ENCODE measurements around the gene SMIM10L2A.

SMIM10L2A gene

GRCh38 chrX:135421932-135422809 is at the start of gene SMIM10L2A:
TSS of gene SMIM10L2A (plus strand) at chrX:135421944. CDS start at chrX:135422132, 188 bp downstream.
- Histone ChIP-seq H3K27ac (no peak within 1 kb of the TSS), H3K4me3 (ENCODE audit: low read depth, low read length) (peak within 1 kb of the TSS; percentile 35), H3K36me3 (no peaks in the 10 kb centered on the region), H3K9me3 (ENCODE audit: severe bottlenecking) (no peaks in the 10 kb centered on the region), H3K27me3 (ENCODE audit: insufficient read depth, low read depth, severe bottlenecking) (no peaks in the 10 kb centered on the region)
- no peak for TF ChIP-seq CTCF (IDR thresholded peaks at IDR 0.05; ENCODE audit: low read depth, low read length)
- no peak for DNase-seq

- Histone ChIP-seq H3K4me3 (ENCODE audit: low read depth, low read length) (no peak overlapping the region), H3K9me3 (ENCODE audit: severe bottlenecking) (no peaks in the 10 kb centered on the region), H3K36me3 (no peaks in the 10 kb centered on the region), H3K27ac (no peak overlapping the region), H3K27me3 (ENCODE audit: insufficient read depth, low read depth, severe bottlenecking) (peaks cover 6% of the 10 kb centered on the region)
- TF ChIP-seq CTCF (IDR thresholded peaks at IDR 0.05; ENCODE audit: low read depth, low read length) = no peak
- DNase-seq = no peak
Measured at GRCh38 chrX:135373357-135373756, 48.4 kb upstream of the SMIM10L2A start.

GRCh38 chrX:135382260-135382659 is 39.5 kb upstream of the SMIM10L2A start:
- no peaks in the 10 kb centered on the region for H3K36me3 ChIP-seq
- H3K9me3 ChIP-seq (ENCODE audit: severe bottlenecking) = no peaks in the 10 kb centered on the region
- H3K27ac ChIP-seq = no peak overlapping the region
- no peak for DNase-seq
- no peak overlapping the region for H3K4me3 ChIP-seq (ENCODE audit: low read depth, low read length)
- H3K27me3 ChIP-seq (ENCODE audit: insufficient read depth, low read depth, severe bottlenecking) = peaks cover 8% of the 10 kb centered on the region
- TF ChIP-seq CTCF (IDR thresholded peaks at IDR 0.05; ENCODE audit: low read depth, low read length) = no peak

GRCh38 chrX:135383249-135383648 is 38.5 kb upstream of the SMIM10L2A start:
- H3K9me3 ChIP-seq (ENCODE audit: severe bottlenecking) = no peaks in the 10 kb centered on the region
- H3K27me3 ChIP-seq (ENCODE audit: insufficient read depth, low read depth, severe bottlenecking) = peaks cover 8% of the 10 kb centered on the region
- H3K36me3 ChIP-seq = no peaks in the 10 kb centered on the region
- H3K27ac ChIP-seq = no peak overlapping the region
- no peak for TF ChIP-seq CTCF (IDR thresholded peaks at IDR 0.05; ENCODE audit: low read depth, low read length)
- DNase-seq = no peak
- H3K4me3 ChIP-seq (ENCODE audit: low read depth, low read length) = no peak overlapping the region

GRCh38 chrX:135384161-135384836 is 37.4 kb upstream of the SMIM10L2A start:
- no peak for DNase-seq
- H3K27ac ChIP-seq = no peak overlapping the region
- no peaks in the 10 kb centered on the region for H3K9me3 ChIP-seq (ENCODE audit: severe bottlenecking)
- H3K27me3 ChIP-seq (ENCODE audit: insufficient read depth, low read depth, severe bottlenecking) = peaks cover 16% of the 10 kb centered on the region
- no peak for TF ChIP-seq CTCF (IDR thresholded peaks at IDR 0.05; ENCODE audit: low read depth, low read length)
- no peaks in the 10 kb centered on the region for H3K36me3 ChIP-seq
- H3K4me3 ChIP-seq (ENCODE audit: low read depth, low read length) = no peak overlapping the region
